Mucosa of rectum (tissue), 2 donors: ENCODE data around the gene TMBIM6.

Experiments used
- H3K27ac ChIP-seq, 2 donors: one replicate each; pipeline ENCODE4 v1.7.0; 2013; ENCODE audit warnings: inconsistent platforms in 2 of 2, low read depth in 2 of 2, low read length in 2 of 2
- H3K27me3 ChIP-seq, 2 donors: one replicate each; pipeline ENCODE4 v1.7.0; 2013; ENCODE audit warnings: low read length in 2 of 2; ENCODE audit not compliant: control insufficient read depth in 2 of 2, insufficient read depth in 2 of 2
- H3K36me3 ChIP-seq, 2 donors: one replicate each; pipeline ENCODE4 v1.7.0; 2013; ENCODE audit warnings: low read length in 2 of 2; ENCODE audit not compliant: control insufficient read depth in 2 of 2, insufficient read depth in 2 of 2
- H3K4me1 ChIP-seq, 2 donors: one replicate each; pipeline ENCODE4 v1.7.0; 2013; ENCODE audit warnings: low read length in 2 of 2, mild to moderate bottlenecking in 1 of 2; ENCODE audit not compliant: control insufficient read depth in 2 of 2, insufficient read depth in 2 of 2
- H3K4me3 ChIP-seq, 2 donors: one replicate each; pipeline ENCODE4 v1.7.0; 2013; ENCODE audit warnings: low read length in 2 of 2
- H3K9ac ChIP-seq, 2 donors: one replicate each; pipeline ENCODE4 v1.7.0; 2013; ENCODE audit warnings: low read length in 2 of 2, low read depth in 1 of 2, mild to moderate bottlenecking in 1 of 2
- H3K9me3 ChIP-seq, 2 donors: one replicate each; pipeline ENCODE4 v1.7.0; 2013; ENCODE audit warnings: low read length in 2 of 2; ENCODE audit not compliant: control insufficient read depth in 2 of 2
- donor health status: healthy.
- donor health status: Normal muscosa, but diverticular disease.

TMBIM6 gene

DNA sequence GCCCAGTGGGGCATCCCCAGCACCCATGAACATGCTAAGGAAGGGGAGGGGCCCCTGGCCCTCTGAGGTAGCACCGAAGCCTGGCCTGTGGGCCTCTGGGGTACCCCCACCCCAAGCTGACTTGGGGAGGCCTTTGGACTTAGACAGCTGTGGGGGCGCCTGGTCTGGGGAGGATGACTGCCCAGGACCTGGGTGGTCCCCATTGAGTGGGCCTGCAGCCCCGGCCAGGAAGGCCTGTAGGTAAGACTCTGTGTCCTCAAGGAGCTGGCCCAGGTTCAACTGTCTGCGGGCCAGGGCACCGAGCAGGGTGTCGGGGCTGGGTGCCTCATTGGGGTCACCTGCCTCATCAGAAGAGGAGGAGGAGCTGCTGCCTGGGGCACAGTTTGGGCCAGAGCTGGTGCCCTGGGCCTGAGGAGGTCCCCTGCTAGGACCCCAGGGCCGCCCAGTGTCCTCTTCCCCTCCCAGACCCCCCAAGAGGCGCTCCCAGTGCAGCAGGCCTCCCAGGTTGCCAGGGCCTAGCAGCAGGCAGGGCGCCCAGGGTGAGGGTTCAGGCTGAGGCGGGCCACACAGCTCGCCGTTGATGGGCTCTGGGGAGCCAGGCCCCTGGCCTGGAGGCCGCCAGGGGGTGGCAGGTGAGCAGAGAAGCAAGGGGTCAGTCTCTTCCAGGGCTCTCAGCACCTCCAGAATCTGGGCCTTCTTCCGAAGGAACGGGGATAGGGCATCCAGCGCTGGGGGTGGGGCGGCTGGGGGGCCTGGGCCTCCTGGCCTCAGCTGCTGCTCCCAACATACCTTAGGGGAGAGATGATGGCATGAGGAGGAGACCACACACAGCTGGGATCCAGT, 55.5 kb downstream of the TMBIM6 start:
- Histone ChIP-seq H3K27me3 (no peaks in the 10 kb centered on the region), H3K36me3 (peaks cover 5 to 11% of the 10 kb centered on the region in 2 donors)

DNA sequence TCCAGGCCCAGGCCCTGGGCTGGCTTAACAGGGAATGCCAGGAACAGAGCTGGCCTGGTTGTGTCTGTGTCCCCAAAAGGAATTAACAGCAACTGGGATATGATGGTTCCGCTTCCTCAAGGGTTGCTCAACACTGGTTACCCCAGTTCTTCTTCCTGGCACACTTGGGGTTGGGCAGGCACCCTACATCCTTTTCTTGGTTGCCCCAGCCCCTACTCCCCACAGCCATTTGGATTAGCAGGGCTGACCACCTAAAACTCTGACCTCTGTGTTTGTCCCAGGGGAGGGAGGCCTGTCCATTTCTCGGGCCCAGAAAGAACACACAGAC, 56.1 kb downstream of the TMBIM6 start:
- H3K27ac ChIP-seq, result no peak overlapping the region
- H3K9ac ChIP-seq, result no peak overlapping the region
- H3K36me3 ChIP-seq, result peaks cover 5 to 11% of the 10 kb centered on the region in 2 donors
- no peaks in the 10 kb centered on the region for H3K27me3 ChIP-seq
- no peaks in the 10 kb centered on the region for H3K4me1 ChIP-seq
- no peaks in the 10 kb centered on the region for H3K9me3 ChIP-seq
- H3K4me3 ChIP-seq, result no peak overlapping the region

More for the DNA sequence above, 55.5 kb downstream of the TMBIM6 start:
- Histone ChIP-seq H3K9me3 (no peaks in the 10 kb centered on the region), H3K9ac (no peak overlapping the region), H3K4me3 (no peak overlapping the region), H3K27ac (no peak overlapping the region), H3K4me1 (no peaks in the 10 kb centered on the region)

DNA sequence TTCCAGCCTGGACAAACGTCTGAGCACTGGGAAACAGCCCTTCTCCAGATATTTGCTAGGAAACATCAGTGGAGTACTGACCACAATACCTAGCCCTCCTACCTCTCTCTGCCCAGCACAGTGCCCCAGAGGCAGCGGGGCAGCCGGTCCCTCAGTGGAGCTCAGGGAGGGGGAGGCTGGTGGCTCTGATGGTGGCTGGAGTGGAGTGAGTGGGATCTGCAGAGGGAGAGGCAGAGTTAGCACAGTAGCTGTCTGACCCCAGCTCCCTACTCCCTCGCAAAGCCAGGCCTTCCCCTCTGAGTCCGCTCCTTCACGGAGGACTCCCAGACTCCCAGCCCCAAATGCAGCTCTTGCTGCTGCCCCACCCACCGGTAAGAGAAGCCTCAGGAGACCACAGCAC, 56.9 kb downstream of the TMBIM6 start:
- no peak overlapping the region for H3K4me3 ChIP-seq
- peaks cover 5 to 11% of the 10 kb centered on the region in 2 donors for H3K36me3 ChIP-seq
- no peak overlapping the region for H3K9ac ChIP-seq
- H3K9me3 ChIP-seq, result no peaks in the 10 kb centered on the region
- no peak overlapping the region for H3K27ac ChIP-seq
- no peaks in the 10 kb centered on the region for H3K27me3 ChIP-seq
- no peaks in the 10 kb centered on the region for H3K4me1 ChIP-seq

DNA sequence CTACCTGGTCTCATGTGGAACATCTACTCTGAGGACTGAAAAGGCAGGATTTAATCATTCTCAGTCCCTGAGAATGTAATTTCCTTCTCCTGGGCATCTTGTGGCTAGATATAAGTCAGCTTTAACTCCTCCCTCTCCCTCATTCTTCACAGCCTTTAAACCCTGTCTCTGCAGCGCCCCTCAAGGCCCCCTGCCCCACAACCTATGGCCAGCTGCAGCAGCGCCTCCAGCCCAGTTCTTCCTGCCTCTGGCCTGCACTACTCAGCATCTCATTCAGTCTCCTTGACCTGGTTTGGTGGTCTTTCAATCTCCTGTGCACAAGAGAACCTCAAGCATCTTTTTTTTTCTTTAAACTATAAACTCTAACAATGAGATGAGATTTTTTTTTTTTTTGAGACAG, 57.6 kb downstream of the TMBIM6 start:
- H3K9me3 ChIP-seq, result no peaks in the 10 kb centered on the region
- no peak overlapping the region for H3K4me3 ChIP-seq
- H3K4me1 ChIP-seq, result no peaks in the 10 kb centered on the region
- H3K27ac ChIP-seq, result no peak overlapping the region
- peaks cover 5 to 11% of the 10 kb centered on the region in 2 donors for H3K36me3 ChIP-seq
- H3K9ac ChIP-seq, result no peak overlapping the region
- no peaks in the 10 kb centered on the region for H3K27me3 ChIP-seq

DNA sequence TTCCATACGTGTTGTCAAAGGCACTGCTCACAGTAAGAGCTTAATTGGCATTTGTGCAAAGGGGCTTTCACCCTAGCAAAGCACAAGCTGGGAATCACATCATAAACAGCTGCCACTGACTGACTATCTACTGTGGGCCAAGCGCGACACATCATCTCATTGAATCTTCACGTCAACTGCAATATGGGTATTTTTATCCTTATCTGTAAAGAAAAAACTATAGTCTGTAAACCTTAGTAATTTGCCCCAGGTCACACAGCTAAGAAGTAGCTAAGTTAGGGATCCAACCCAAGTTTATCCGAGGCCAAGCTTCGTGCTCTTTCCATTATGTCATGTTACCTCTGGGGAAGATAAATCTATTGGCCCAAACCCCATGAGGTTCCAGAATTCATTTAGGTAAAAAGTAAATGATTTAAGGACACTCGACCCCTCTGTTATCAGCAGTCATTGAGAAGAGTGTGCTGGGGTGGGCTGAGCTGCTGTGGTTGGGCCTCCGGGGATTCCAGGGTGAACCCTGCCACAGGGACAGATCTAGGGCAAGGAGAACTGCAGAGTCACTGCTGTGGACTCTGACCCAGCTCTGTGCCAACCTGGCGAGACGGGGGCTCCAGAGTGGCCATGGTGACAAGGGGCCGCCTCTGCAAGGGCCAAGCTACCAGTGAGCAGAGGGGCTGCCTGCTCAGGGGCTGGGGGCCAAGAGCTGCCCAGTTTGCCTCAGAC, 59.2 kb downstream of the TMBIM6 start:
- Histone ChIP-seq H3K9ac (no peak overlapping the region), H3K36me3 (peaks cover 5 to 11% of the 10 kb centered on the region in 2 donors)

DNA sequence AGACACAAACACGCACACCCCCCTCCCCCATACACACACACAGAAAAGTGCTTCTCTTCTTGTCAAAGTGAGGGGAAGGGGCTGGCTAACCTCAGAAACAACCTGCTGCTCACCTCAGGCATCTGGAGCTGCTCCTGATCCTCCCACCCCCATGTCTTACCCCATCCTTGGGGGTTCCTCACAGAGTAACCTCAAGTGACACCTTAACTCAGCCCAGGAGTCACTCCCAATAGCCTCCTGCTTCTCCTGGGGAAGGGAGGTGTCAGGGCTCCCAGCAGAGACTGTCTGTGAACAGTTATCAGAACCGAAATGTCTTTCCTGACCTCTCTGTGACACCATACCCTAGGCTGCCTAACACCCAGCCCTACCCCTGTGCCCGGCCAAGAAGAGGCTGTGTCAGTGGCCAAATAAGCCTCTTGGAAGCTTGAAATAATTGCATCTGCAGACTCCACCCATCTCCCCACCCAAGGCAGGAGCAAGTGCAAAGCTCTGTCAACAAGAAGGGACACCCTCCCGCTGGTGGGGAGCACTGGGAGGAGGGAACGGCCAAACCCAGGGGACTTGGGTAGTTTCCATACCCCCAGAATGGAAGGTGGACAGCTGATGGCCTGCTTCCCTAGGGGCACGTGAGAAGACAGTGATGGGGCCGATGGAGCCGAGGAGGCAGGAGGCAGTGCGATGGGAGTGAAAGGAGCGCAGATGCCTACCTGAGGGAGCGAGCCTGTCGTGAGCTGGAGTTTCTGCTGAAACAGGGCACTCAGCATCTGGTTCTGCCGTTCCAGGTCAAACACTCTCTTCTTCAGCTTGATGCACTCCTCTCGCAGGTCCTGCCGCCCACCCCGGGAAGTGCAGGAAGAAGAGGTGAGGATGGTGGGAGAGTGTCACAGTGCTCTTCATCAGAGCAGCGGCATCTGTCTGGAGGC, 60.0 kb downstream of the TMBIM6 start:
- no peaks in the 10 kb centered on the region for H3K4me1 ChIP-seq
- H3K9me3 ChIP-seq, result no peaks in the 10 kb centered on the region
- no peaks in the 10 kb centered on the region for H3K27me3 ChIP-seq
- no peak overlapping the region for H3K9ac ChIP-seq
- no peak overlapping the region for H3K27ac ChIP-seq
- no peak overlapping the region for H3K4me3 ChIP-seq
- H3K36me3 ChIP-seq, result peaks cover 5 to 11% of the 10 kb centered on the region in 2 donors

More for the DNA sequence above, 59.2 kb downstream of the TMBIM6 start:
- Histone ChIP-seq H3K27ac (no peak overlapping the region), H3K4me3 (no peak overlapping the region), H3K4me1 (no peaks in the 10 kb centered on the region), H3K9me3 (no peaks in the 10 kb centered on the region), H3K27me3 (no peaks in the 10 kb centered on the region)

DNA sequence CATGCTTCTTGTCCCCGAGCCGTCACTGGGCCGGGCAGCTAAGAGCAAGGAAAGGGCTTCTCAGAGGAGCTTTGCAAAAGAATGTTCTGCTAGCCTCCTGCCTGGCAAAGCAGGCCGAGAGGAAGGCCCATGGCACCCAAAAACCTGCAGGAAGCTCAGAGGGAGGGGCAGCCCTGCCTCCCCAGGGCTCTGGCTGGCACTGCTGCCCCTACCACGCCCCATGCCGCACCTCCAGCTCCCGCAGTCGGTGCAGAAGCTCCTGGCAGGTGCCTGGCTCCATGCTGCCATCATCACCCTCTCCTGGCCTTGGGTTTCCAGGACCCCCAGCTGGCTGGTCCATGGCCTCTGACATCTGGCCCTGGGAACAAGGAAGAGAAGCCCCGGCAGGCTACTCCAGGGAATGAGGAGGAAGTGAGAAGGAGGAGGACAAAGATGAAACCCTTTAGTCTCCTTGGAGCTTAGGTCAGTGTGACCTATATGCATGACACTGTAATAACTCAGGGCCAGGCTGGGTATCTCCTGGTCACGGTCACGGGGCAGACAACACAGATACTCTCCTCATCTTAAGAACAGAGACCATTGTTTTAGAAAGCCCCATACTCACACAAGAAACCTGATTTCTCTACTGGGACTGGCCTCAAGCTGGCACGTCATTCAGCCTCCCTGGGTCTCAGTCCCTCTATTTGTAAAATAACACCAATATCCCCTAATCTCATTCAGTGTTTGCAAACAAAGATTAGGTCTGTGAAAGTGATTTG, 62.5 kb downstream of the TMBIM6 start:
- Histone ChIP-seq H3K9me3 (no peaks in the 10 kb centered on the region), H3K36me3 (peaks cover 3% of the 10 kb centered on the region in 2 donors), H3K27me3 (no peaks in the 10 kb centered on the region), H3K4me3 (no peak overlapping the region), H3K9ac (no peak overlapping the region), H3K4me1 (no peaks in the 10 kb centered on the region), H3K27ac (no peak overlapping the region)

DNA sequence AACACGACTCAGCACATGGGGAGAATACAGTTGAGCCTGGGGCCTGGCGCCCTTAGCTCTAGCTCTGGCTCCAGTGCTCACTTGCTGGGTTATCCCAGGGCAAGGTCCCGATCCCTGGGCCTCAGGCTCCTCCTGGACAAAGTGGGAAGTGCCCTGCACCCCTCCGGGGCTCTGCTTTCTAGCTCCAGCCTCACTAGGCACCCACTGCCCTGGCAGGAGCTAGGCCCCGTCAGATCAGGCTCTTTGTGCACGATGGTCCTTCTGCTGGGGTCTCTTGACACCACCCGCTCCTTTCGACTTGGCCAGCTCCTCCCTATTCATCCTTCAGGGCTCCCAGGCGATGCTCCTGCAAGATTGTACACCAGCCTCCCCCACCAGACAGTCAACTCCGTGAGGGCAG, 63.5 kb downstream of the TMBIM6 start:
- H3K27me3 ChIP-seq, result no peaks in the 10 kb centered on the region
- H3K9ac ChIP-seq, result no peak overlapping the region
- peaks cover 0 to 8% of the 10 kb centered on the region in 2 donors for H3K4me1 ChIP-seq
- H3K4me3 ChIP-seq, result no peak overlapping the region
- no peak overlapping the region for H3K27ac ChIP-seq
- H3K36me3 ChIP-seq, result peaks cover 0 to 3% of the 10 kb centered on the region in 2 donors
- H3K9me3 ChIP-seq, result no peaks in the 10 kb centered on the region

DNA sequence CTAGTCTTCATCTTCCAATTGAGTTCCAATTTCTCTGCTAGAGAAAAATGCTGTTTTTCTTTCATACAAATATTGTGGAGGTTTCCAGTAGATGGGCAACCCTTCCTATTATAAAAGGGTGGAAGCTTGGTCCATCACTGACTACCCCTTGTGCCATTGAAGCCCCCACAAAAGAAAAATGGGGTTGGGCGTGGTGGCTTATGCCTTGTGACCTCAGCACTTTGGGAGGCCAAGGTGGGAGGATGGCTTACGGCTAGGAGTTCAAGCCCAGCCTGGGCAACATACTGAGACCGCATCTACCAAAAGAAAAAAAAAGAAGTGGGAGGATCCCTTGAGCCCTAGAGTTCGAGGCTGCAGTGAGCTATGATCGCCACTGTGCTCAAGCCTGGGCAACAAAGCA, 64.1 kb downstream of the TMBIM6 start:
- no peak overlapping the region for H3K4me3 ChIP-seq
- no peak overlapping the region for H3K9ac ChIP-seq
- no peaks in the 10 kb centered on the region for H3K36me3 ChIP-seq
- H3K9me3 ChIP-seq, result no peaks in the 10 kb centered on the region
- peaks cover 0 to 8% of the 10 kb centered on the region in 2 donors for H3K4me1 ChIP-seq
- no peak overlapping the region for H3K27ac ChIP-seq
- H3K27me3 ChIP-seq, result no peaks in the 10 kb centered on the region
